GM19099 (cell line): Measurements from ENCODE around the gene ARL14.

Source experiments
- POLR2A ChIP-seq: IDR thresholded peaks from 3 replicates; pipeline ENCODE4 v1.6.1; 2011; ENCODE audit warnings: low read depth; ENCODE audit not compliant: insufficient read length; ENCODE audit errors: extremely low read depth

Gene ARL14

GRCh38 chr3:160695003-160695402 lies 18.0 kb downstream of the ARL14 start:
- no peak for TF ChIP-seq POLR2A

- TF ChIP-seq POLR2A: no peak
Observed at GRCh38 chr3:160695915-160696327, 19.0 kb downstream of the ARL14 start.

GRCh38 chr3:160697637-160698380 lies 20.8 kb downstream of the ARL14 start:
- TF ChIP-seq POLR2A: no peak

- no peak for TF ChIP-seq POLR2A
Observed at GRCh38 chr3:160698599-160699195, 21.7 kb downstream of the ARL14 start.

GRCh38 chr3:160701490-160701889 lies 24.5 kb downstream of the ARL14 start:
- no peak for TF ChIP-seq POLR2A

- TF ChIP-seq POLR2A: no peak
Observed at GRCh38 chr3:160702290-160702689, 25.3 kb downstream of the ARL14 start.

GRCh38 chr3:160703974-160704373 lies 27.0 kb downstream of the ARL14 start:
- no peak for TF ChIP-seq POLR2A

- TF ChIP-seq POLR2A: no peak
Observed at GRCh38 chr3:160707187-160707794, 30.3 kb downstream of the ARL14 start.

- TF ChIP-seq POLR2A: no peak
Observed at GRCh38 chr3:160709477-160710182, 32.7 kb downstream of the ARL14 start.

- no peak for TF ChIP-seq POLR2A
Observed at GRCh38 chr3:160719710-160720109, 42.8 kb downstream of the ARL14 start.

- TF ChIP-seq POLR2A: no peak
Observed at GRCh38 chr3:160720123-160720746, 43.3 kb downstream of the ARL14 start.

- TF ChIP-seq POLR2A: no peak
Observed at GRCh38 chr3:160722331-160722730, 45.4 kb downstream of the ARL14 start.

- TF ChIP-seq POLR2A: no peak
Observed at GRCh38 chr3:160725338-160725737, 48.4 kb downstream of the ARL14 start.
